ENCODE measurements around the gene SMOC2.

DNA sequence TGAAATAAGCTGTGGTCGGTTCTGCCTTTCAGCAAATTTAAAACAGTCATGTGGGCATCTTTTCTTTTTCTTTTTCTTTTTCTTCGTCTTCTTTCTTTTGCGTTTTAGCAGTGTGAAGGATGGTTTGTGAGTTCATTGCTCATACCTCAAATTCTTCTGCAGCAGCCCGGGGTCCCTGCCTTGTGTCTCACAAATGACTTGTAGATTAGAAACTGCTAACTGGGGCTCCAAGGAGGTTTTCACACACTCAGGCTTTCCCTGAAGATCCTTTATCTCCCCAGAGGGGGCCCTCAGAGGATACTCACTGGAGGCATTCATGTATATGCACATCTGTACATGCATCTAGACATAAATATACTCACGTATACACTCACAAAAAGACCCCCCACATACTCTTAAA, 1.7 kb downstream of the SMOC2 start:
- TF ChIP-seq, protein P1, sequence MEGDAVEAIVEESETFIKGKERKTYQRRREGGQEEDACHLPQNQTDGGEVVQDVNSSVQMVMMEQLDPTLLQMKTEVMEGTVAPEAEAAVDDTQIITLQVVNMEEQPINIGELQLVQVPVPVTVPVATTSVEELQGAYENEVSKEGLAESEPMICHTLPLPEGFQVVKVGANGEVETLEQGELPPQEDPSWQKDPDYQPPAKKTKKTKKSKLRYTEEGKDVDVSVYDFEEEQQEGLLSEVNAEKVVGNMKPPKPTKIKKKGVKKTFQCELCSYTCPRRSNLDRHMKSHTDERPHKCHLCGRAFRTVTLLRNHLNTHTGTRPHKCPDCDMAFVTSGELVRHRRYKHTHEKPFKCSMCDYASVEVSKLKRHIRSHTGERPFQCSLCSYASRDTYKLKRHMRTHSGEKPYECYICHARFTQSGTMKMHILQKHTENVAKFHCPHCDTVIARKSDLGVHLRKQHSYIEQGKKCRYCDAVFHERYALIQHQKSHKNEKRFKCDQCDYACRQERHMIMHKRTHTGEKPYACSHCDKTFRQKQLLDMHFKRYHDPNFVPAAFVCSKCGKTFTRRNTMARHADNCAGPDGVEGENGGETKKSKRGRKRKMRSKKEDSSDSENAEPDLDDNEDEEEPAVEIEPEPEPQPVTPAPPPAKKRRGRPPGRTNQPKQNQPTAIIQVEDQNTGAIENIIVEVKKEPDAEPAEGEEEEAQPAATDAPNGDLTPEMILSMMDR (IDR thresholded peaks at IDR 0.05), result no peak
- no peak for TF ChIP-seq POLR2A (IDR thresholded peaks at IDR 0.05; ENCODE audit: low read depth)
- TF ChIP-seq POLR2AphosphoS5 (IDR thresholded peaks at IDR 0.05), result no peak
- no peak for TF ChIP-seq EP300 (IDR thresholded peaks at IDR 0.05)
